HG03175 (cell line): ENCODE results near the gene OR2T6.
A peak's percentile ranks its signal among the peaks of the same experiment; 100 is the strongest.
"Not testable (repeated sequence)": the region's sequence is repeated elsewhere in the genome, so short reads cannot be mapped to it uniquely, and the experiment has no call there.

Experiments
- ATAC-seq: cut with Tn5 transposase; IDR thresholded peaks from one replicate; pipeline ENCODE4 v1.9.1; 2021; ENCODE audit warnings: mild to moderate bottlenecking, moderate library complexity; ENCODE audit not compliant: unreplicated experiment

OR2T6 gene

DNA sequence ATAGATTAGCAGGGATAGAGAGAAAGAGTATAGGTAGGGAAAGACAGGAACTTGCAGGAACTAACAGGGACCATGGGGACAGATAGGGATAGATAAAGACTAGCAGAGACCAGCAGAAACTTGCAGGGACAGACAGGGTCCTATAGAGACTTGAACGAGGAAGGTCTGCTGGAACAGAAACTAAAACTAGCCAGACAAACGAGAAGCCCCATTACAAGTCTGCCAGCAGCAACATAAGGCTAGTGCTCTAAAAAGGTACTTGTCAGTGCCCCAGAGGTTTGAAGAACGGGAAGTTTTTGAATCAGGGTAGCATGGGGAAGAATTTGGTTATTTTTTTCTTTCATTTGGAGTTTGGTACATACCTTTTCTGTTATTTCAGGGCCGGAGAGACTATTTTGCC, 56.7 kb downstream of the OR2T6 start:
- not testable (repeated sequence) for ATAC-seq

DNA sequence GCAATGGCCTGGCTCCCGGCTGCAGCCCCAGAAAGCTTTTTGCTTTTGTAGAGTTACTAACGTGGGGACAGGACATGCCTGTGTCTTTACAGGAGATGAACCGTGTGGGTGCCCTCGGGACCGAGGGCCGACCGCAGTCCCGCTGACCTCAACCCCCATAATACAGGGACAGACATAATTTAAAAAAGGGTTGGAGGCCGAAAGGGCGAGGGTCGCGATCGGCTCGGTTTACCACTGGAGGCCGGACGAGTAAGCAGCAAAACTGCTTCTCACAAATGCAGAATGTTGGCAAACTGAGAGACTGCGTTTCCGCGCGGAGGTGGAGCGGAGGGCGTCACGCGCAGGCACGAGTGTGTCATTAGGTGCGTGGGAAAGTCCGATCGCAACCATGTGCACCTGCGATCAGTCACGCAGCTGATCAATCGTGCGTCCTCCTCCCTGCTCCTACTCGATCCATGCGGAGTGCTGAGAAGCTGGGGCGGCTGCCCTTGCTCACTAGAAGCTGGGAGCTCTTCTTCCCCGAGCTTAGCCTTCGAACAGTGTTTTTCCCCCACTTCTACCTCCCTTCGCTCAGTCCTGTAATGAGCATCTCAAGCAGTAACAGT, 58.4 kb downstream of the OR2T6 start:
- not testable (repeated sequence) for ATAC-seq

DNA sequence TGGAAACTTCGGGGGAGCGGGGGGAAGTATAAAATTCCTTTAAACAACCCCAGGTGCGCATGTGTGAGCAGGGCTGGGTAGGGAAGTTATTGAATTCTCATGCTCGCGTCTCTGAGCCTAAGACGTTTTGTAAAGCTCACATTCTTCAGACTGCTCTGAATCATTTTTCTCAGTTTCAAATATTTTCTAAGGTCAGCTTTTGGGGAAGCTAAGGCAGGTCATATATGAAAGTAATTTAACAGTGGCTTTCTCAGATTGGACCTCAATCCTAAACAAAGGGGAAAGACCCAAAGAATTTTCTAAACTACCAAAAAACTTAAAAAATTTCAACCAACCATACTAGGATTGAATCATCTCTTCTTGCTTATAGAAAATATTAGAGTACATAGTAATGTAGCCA, 59.4 kb downstream of the OR2T6 start:
- ATAC-seq, result not testable (repeated sequence)

DNA sequence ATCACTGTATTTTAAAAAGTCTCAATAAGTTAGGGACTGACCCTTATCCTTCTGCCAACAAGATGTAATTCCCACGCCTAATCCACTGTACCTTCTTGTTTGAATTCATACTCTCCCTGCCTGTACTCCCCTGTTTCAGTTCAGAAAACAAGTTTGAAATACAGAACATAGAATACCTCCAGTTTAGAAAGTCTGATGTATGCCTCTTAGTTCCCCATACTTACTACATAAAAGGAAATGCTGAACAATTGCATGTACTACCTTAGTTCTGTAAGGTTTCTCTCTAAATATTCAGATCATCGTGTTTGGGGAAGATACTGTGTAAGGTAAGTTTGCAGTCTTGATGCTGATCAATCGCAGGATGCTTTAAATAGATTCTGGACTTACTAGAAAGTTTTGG, 60.8 kb downstream of the OR2T6 start:
- ATAC-seq, result peak; percentile 54

DNA sequence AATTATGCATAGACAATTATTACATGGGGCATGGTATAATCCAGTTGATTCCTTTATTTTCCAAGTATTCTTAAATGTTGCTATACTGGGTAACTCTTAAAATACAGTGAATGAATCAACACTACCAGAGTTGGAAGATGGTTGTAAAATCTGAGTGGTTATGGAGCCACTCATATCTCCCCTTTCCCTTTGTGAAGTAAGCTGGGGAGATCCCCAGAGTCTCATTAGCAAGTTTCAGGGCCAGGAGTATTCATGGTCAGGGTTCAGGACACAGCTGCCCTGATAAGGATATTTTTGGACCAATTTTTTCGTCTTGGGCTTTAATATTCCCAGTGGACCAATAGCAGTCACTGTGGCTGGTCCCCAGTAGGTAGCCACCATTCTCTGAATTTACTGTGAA, 63.1 kb downstream of the OR2T6 start:
- ATAC-seq, result not testable (repeated sequence)

DNA sequence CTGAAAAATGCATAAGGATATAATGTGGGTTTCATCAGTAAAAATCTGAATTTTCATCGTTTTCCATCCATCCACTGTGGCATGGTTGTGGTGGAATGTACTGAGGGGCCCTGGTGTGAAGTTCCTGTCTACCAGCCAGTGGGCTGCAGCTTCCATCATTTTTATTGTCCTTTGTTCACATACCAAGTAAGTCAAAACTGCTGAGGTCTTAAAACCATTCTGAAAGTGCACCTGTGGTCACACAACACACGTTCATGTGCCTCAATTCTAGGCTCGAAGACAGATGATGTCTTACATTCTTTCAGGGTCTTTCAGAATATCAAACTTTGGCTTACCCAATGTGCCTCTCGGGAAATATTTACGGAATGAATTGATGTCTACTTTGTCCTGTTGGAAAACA, 63.7 kb downstream of the OR2T6 start:
- not testable (repeated sequence) for ATAC-seq
